Ishikawa (cell line): ENCODE data around the gene BRICD5.

ENCODE experiments used
- CEBPB ChIP-seq: IDR thresholded peaks from 2 replicates; pipeline ENCODE4 v1.6.1; 2012
- CREB1 ChIP-seq: IDR thresholded peaks from 2 replicates; pipeline ENCODE4 v1.6.1; 2012; ENCODE audit warnings: low read depth
- EGR1 ChIP-seq: IDR thresholded peaks from 2 replicates; pipeline ENCODE4 v1.6.1; 2012
- EP300 ChIP-seq: IDR thresholded peaks from 2 replicates; pipeline ENCODE4 v1.6.1; 2012; ENCODE audit warnings: borderline replicate concordance
- FOXM1 ChIP-seq: IDR thresholded peaks from 2 replicates; pipeline ENCODE4 v1.6.1; 2012; ENCODE audit warnings: low read depth, borderline replicate concordance
- MAX ChIP-seq: IDR thresholded peaks from 2 replicates; pipeline ENCODE4 v1.6.1; 2012
- NFIC ChIP-seq: IDR thresholded peaks from 2 replicates; pipeline ENCODE4 v1.6.1; 2012
- RAD21 ChIP-seq: IDR thresholded peaks from 2 replicates; pipeline ENCODE4 v1.6.1; 2012; ENCODE audit warnings: low read depth
- REST ChIP-seq: IDR thresholded peaks from 2 replicates; pipeline ENCODE4 v1.6.1; 2012; ENCODE audit warnings: low read depth, mild to moderate bottlenecking
- TAF1 ChIP-seq: IDR thresholded peaks from 2 replicates; pipeline ENCODE4 v1.6.1; 2012; ENCODE audit warnings: low read depth, mild to moderate bottlenecking
- TCF12 ChIP-seq: IDR thresholded peaks from 2 replicates; pipeline ENCODE4 v1.6.1; 2012; ENCODE audit warnings: low read depth
- TEAD4 ChIP-seq: IDR thresholded peaks from 2 replicates; pipeline ENCODE4 v1.6.1; 2012
- USF1 ChIP-seq: IDR thresholded peaks from 2 replicates; pipeline ENCODE4 v1.6.1; 2012
- YY1 ChIP-seq: IDR thresholded peaks from 2 replicates; pipeline ENCODE4 v1.6.1; 2012; ENCODE audit warnings: low read depth
- ZBTB7A ChIP-seq: IDR thresholded peaks from 2 replicates; pipeline ENCODE4 v1.6.1; 2012; ENCODE audit warnings: low read depth

The BRICD5 gene

GRCh38 chr16:2211923-2212347, 1.3 kb upstream of the BRICD5 start:
- TF ChIP-seq USF1 (no peak), TCF12 (no peak)

- TF ChIP-seq CREB1 = no peak
- no peak for TF ChIP-seq ZBTB7A
- TF ChIP-seq REST = no peak
- TF ChIP-seq MAX = no peak
- no peak for TF ChIP-seq YY1
- TF ChIP-seq TAF1 = no peak
- TF ChIP-seq FOXM1 = no peak
- TF ChIP-seq EP300 = no peak
- TF ChIP-seq TEAD4 = no peak
- no peak for TF ChIP-seq TCF12
- no peak for TF ChIP-seq NFIC
Measured at GRCh38 chr16:2210009-2210332, 692 bp downstream of the BRICD5 start.

GRCh38 chr16:2209258-2210008, 1.2 kb downstream of the BRICD5 start:
- TF ChIP-seq RAD21 (no peak), EP300 (no peak), TEAD4 (no peak), CREB1 (no peak)

- TF ChIP-seq MAX = no peak
- no peak for TF ChIP-seq TCF12
- TF ChIP-seq CEBPB = no peak
- TF ChIP-seq TEAD4 = no peak
Measured at GRCh38 chr16:2208772-2209171, 1.9 kb downstream of the BRICD5 start.

GRCh38 chr16:2208308-2208707, 2.4 kb downstream of the BRICD5 start:
- TF ChIP-seq CEBPB (no peak), CREB1 (no peak), NFIC (no peak), RAD21 (no peak), TAF1 (no peak), ZBTB7A (no peak), EGR1 (no peak), FOXM1 (no peak), REST (no peak), TEAD4 (no peak), MAX (no peak), EP300 (no peak), TCF12 (no peak), YY1 (no peak), USF1 (no peak)

- TF ChIP-seq RAD21 = no peak
- TF ChIP-seq TEAD4 = no peak
- TF ChIP-seq YY1 = no peak
- TF ChIP-seq USF1 = no peak
- TF ChIP-seq EP300 = no peak
- no peak for TF ChIP-seq CREB1
- no peak for TF ChIP-seq ZBTB7A
- no peak for TF ChIP-seq TCF12
- no peak for TF ChIP-seq FOXM1
- TF ChIP-seq TAF1 = no peak
- no peak for TF ChIP-seq CEBPB
Measured at GRCh38 chr16:2207872-2208271, 2.8 kb downstream of the BRICD5 start.
